Globus pallidus (tissue), 1 donor: ENCODE data around the gene PALS1.
"Not testable (repeated sequence)": the region's sequence is repeated elsewhere in the genome, so short reads cannot be mapped to it uniquely, and the experiment has no call there.

Experiments
- DNase-seq: peaks from one replicate; pipeline ENCODE4 v3.0.0-alpha.2; 2015; ENCODE audit warnings: low spot score

PALS1 gene

GRCh38 chr14:67260965-67261364 lies 19.7 kb downstream of the PALS1 start:
- DNase-seq, result no peak

GRCh38 chr14:67263499-67264149 lies 22.4 kb downstream of the PALS1 start:
- no peak for DNase-seq

- DNase-seq, result no peak
These were observed 23.9 kb downstream of the PALS1 start for GRCh38 chr14:67265131-67265530.

DNA sequence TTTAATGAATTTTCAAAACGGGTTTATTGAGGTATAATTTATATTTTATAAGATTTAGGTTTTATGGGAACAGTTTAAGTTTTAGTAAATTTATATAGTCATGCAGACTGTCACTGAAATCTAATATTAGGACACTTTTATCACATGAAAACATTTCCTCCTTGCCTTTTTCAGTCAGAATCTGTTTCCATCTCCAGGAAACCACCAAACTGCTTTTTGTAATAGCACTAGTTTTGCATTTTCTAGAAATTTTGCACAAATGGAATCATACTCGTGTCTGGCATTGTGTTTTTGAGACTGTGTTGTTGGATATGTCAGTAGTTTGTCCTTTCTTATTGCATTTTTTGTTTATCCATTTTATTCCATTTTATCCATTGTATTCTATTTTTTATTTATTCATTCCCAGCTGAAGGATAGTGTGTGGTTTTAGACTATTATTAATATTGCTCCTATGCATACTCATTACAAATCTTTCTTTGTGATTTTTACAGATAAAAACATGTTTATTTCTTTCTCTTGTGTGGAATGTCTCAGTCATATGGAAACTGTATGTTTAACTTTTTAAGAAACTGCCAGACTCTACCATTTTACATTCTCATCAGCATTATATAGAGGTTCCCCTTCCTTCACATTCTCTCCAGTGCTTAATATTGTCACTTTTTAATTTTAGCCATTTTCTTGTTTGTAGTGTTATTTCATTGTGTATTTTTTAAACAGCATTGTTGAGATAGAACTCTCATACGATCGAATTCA lies 26.5 kb downstream of the PALS1 start:
- DNase-seq, result no peak

GRCh38 chr14:67268426-67269150 lies 27.4 kb downstream of the PALS1 start:
- DNase-seq, result no peak

- DNase-seq, result no peak
These were observed 28.2 kb downstream of the PALS1 start for GRCh38 chr14:67269298-67270060.

- DNase-seq, result peak; percentile 77
These were observed 29.0 kb downstream of the PALS1 start for GRCh38 chr14:67270145-67270753.

GRCh38 chr14:67270933-67271332 lies 29.7 kb downstream of the PALS1 start:
- no peak for DNase-seq

DNA sequence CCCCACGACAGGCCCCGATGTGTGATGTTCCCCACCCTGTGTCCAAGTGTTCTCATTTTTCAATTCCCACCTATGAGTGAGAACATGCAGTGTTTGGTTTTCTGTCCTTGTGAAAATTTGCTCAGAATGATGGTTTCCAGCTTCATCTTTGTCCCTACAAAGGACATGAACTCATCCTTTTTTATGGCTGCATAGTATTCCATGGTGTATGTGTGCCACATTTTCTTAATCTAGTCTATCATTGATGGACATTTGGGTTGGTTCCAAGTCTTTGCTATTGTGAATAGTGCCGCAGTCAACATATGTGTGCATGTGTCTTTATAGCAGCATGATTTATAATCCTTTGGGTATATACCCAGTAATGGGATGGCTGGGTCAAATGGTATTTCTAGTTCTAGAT lies 32.0 kb downstream of the PALS1 start:
- DNase-seq, result not testable (repeated sequence)

- peak; percentile 69 for DNase-seq
These were observed 34.9 kb downstream of the PALS1 start for GRCh38 chr14:67276131-67276530.

GRCh38 chr14:67280506-67280905 lies 39.3 kb downstream of the PALS1 start:
- no peak for DNase-seq

DNA sequence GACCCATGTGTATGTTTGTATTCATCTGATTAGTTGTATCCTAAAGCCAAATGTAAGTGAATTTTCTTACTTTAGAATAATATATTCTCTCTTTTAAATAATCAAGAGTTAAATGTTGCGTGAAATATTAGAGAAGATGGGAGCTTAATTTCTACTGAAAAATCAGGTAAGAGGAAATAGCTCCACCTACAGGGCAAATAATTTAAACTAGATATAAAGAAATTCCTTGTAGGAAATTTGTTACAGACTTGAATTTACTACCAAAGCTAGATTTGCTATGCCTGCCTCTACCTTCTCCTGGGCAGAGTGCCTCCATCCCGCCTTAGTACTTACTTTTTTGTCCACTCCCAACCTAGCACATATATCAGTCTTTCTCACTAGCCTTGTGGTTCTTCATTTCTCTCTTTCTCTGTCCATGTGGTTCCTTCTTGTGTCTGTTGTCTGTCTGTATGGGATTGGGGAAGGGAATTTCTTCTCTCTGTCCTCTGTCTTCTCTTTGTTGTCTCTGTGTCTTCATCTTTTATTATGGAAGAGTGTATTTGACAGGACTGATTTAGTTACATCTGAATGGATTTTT lies 44.7 kb downstream of the PALS1 start:
- DNase-seq, result peak; percentile 69
